Measurements from ENCODE around the gene TNS1. TPM values are rescaled to one million over a fixed set of nuclear protein-coding genes. Genes with fewer than 3 reads are reported as not detected.

Gene TNS1
- total and polyA plus RNA-seq, 9 of the 15 experiments (the other 6 are each of a cell fraction or from before 2014, with no cell fraction given) = 0.13 to 2.7 (median 0.77) TPM

DNA sequence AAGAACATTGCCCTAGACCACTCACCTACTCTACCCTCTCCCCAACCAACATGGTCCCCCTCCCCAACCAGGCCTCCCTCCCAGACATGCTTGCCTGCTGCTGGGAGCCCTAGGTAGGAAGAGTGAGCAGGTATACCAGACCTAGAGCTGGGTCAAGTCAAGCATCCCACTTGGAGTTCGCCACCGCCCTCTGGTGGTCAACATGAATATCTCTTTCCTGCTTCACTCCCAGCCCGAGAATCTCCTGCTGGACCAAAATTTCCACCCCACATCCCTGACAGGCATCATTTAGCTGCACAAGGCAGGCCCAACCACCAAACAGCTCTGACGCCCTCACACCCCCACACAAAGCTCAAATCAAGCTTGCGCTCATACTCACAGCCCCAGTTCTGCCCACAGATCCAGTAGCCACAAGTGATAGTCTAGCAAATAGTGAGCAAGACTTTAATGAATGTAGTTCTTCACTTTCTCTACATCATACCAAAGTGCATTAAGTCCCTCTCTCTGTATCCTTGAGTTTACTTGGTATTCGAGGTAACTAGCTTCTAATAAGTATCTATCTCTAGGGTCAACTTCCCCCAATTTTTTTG is 116.0 kb downstream of the TNS1 start (continued):
- TF ChIP-seq, protein P1, sequence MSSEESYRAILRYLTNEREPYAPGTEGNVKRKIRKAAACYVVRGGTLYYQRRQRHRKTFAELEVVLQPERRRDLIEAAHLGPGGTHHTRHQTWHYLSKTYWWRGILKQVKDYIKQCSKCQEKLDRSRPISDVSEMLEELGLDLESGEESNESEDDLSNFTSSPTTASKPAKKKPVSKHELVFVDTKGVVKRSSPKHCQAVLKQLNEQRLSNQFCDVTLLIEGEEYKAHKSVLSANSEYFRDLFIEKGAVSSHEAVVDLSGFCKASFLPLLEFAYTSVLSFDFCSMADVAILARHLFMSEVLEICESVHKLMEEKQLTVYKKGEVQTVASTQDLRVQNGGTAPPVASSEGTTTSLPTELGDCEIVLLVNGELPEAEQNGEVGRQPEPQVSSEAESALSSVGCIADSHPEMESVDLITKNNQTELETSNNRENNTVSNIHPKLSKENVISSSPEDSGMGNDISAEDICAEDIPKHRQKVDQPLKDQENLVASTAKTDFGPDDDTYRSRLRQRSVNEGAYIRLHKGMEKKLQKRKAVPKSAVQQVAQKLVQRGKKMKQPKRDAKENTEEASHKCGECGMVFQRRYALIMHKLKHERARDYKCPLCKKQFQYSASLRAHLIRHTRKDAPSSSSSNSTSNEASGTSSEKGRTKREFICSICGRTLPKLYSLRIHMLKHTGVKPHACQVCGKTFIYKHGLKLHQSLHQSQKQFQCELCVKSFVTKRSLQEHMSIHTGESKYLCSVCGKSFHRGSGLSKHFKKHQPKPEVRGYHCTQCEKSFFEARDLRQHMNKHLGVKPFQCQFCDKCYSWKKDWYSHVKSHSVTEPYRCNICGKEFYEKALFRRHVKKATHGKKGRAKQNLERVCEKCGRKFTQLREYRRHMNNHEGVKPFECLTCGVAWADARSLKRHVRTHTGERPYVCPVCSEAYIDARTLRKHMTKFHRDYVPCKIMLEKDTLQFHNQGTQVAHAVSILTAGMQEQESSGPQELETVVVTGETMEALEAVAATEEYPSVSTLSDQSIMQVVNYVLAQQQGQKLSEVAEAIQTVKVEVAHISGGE (CRISPR knock-in tag; IDR thresholded peaks at IDR 0.05) = no peak
- TF ChIP-seq SMC3 (conservative IDR thresholded peaks at IDR 0.05; ENCODE audit: insufficient read depth, low read depth, low read length) (peak; percentile 79), PHB2 (IDR thresholded peaks at IDR 0.05; ENCODE audit: low read depth) (no peak)

DNA sequence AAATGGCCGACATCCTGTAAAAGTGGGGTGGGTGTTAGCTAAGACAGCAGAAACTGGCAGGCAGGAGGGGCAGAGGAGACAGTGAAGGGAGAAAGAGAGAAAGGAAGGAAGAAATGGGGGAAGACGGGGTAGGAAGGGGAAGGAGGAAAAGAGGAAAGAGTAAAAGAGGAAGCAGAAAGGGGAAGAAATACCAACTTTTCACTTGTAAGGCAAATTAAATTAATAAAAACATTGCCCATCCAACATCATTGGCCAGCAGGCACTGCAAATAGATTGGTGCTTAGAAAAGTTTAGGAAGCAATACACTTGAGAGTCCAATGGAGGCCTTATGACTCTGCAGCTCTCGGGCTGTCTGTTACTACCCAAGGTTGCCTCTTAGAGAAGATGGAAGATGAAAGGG is 116.7 kb downstream of the TNS1 start:
- H3K36me3 ChIP-seq (ENCODE audit: control insufficient read depth, insufficient read depth, low read length) = no peaks in the 10 kb centered on the region
- no peak overlapping the region for H3K9ac ChIP-seq (ENCODE audit: insufficient read depth in 1 of 2, low read depth in 2 of 2, low read length in 2 of 2)
- no peaks in the 10 kb centered on the region for H3K9me1 ChIP-seq (ENCODE audit: control insufficient read depth, insufficient read depth, low read length)
- DNase-seq (ENCODE audit: extremely low read depth in 1 of 4, low spot score in 3 of 4) = no peak
- no peak for FAIRE-seq
- BruUV-seq (replicated peaks) = no TSS peak
- no peak overlapping the region for H2AFZ ChIP-seq (ENCODE audit: low read depth, low read length)
- H3K9me3 ChIP-seq (replicated peaks; ENCODE audit: control insufficient read depth, insufficient read depth, low read depth, low read length) = no peaks in the 10 kb centered on the region
- CTCF ChIA-PET (ENCODE audit: low intra/inter-chr PET ratio) = interaction anchor here (1.2 to 1.9 kb wide), 4 partner anchors 85 to 102 kb away, joined by 3 to 13 read pairs (median 5); no protein-coding TSS in a partner anchor
- H3K4me1 ChIP-seq (replicated peaks in 1 of 2; ENCODE audit: control insufficient read depth in 2 of 2, insufficient read depth in 2 of 2, low read length in 2 of 2) = peaks cover 3 to 6% of the 10 kb centered on the region in 2 experiments; a peak in 3 of 5 replicates
- POLR2A ChIA-PET = interaction anchor here (0.6 kb wide), 1 partner anchor 113 kb away, joined by 3 read pairs; no protein-coding TSS in a partner anchor
- intact Hi-C loops (cut with micrococcal nuclease) = loop anchor here (1.0 to 5.0 kb wide), 2 partner anchors 97 to 101 kb away; no protein-coding TSS in a partner anchor
- no peaks in the 10 kb centered on the region for H4K20me1 ChIP-seq (replicated peaks; ENCODE audit: control insufficient read depth, insufficient read depth, low read length)
- H3K27me3 ChIP-seq (ENCODE audit: control insufficient read depth in 2 of 2, insufficient read depth in 2 of 2, low read length in 2 of 2) = no peaks in the 10 kb centered on the region; a peak in 2 of 5 replicates
- no peak for ATAC-seq
- in situ Hi-C loops (cut with MboI) = loop anchor here (5.0 kb wide), 1 partner anchor 94 kb away; no protein-coding TSS in a partner anchor
- WGBS (ENCODE audit: insufficient coverage, low coverage, missing lambda C conversion rate) = 0% methylated on average over 3 of the region's 3 CpGs
- no peaks in the 10 kb centered on the region for H3K79me2 ChIP-seq (ENCODE audit: control insufficient read depth, insufficient read depth, low read length)
- H3K4me2 ChIP-seq (ENCODE audit: insufficient read depth, low read length) = no peak overlapping the region
- no peak overlapping the region for H3K4me3 ChIP-seq
- H3K27ac ChIP-seq (ENCODE audit: extremely low read depth, low read depth, low read length) = no peak overlapping the region
- TF ChIP-seq ARNT (IDR thresholded peaks at IDR 0.05) (no peak), NFXL1 (CRISPR knock-in tag; IDR thresholded peaks at IDR 0.05) (no peak), NR4A1 (CRISPR knock-in tag; IDR thresholded peaks at IDR 0.05) (no peak), NR4A1 (tag; IDR thresholded peaks at IDR 0.05) (no peak), ZZZ3 (IDR thresholded peaks at IDR 0.05) (no peak), PHTF2 (CRISPR knock-in tag; IDR thresholded peaks at IDR 0.05) (no peak), ZNF551 (CRISPR knock-in tag; IDR thresholded peaks at IDR 0.05) (no peak), RBBP5 (IDR thresholded peaks at IDR 0.05; ENCODE audit: borderline replicate concordance, insufficient read depth, low read length, poor library complexity, severe bottlenecking) (no peak), SMC3 (conservative IDR thresholded peaks at IDR 0.05; ENCODE audit: insufficient read depth, low read depth, low read length) (no peak), GABPA (tag; conservative IDR thresholded peaks at IDR 0.05; ENCODE audit: low read depth) (no peak), MIER1 (IDR thresholded peaks at IDR 0.05; ENCODE audit: low read depth) (no peak), FOXM1 (IDR thresholded peaks at IDR 0.05; ENCODE audit: low read depth) (no peak), FOXM1 (CRISPR knock-in tag; IDR thresholded peaks at IDR 0.05; ENCODE audit: low read depth) (no peak)
- TF ChIP-seq, protein P2, sequence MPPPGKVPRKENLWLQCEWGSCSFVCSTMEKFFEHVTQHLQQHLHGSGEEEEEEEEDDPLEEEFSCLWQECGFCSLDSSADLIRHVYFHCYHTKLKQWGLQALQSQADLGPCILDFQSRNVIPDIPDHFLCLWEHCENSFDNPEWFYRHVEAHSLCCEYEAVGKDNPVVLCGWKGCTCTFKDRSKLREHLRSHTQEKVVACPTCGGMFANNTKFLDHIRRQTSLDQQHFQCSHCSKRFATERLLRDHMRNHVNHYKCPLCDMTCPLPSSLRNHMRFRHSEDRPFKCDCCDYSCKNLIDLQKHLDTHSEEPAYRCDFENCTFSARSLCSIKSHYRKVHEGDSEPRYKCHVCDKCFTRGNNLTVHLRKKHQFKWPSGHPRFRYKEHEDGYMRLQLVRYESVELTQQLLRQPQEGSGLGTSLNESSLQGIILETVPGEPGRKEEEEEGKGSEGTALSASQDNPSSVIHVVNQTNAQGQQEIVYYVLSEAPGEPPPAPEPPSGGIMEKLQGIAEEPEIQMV (tag; conservative IDR thresholded peaks at IDR 0.05; ENCODE audit: low read depth) = no peak

Data from K562 (cell line).